Natural killer cell treated with Interleukin-12 subunit alpha and Interleukin-12 subunit beta and Interleukin-15 and Interleukin-18, amount 100 ng/mL, for 72 hours (primary cell): ENCODE data around the gene AGAP3. TPM values are rescaled to one million over a fixed set of nuclear protein-coding genes. Genes with fewer than 3 reads are reported as not detected.

Experiments used
- ATAC-seq, 2 donors: fragments of 150-1000 bp; cut with Tn5 transposase in 1 of 2; sonication (Bioruptor Pico), chemical (Tn5 transposase) in 1 of 2; 2 replicates each; pipeline ENCODE4 v1.10.0; 2021
- DNase-seq: peaks from one replicate; pipeline ENCODE4 v3.0.0; 2022; ENCODE audit warnings: low spot score
- H3K27ac Mint-ChIP-seq, 2 donors: 1 replicate in 1 of 2; 2 replicates in 1 of 2; pipeline ENCODE4 v1.8.0; 2022; ENCODE audit warnings: mixed read lengths in 2 of 2, mild to moderate bottlenecking in 1 of 2, moderate library complexity in 1 of 2
- H3K27me3 Mint-ChIP-seq, 2 donors: 1 replicate in 1 of 2; 2 replicates in 1 of 2; pipeline ENCODE4 v1.8.0; 2022; ENCODE audit warnings: mixed read lengths in 2 of 2
- H3K36me3 Mint-ChIP-seq: one replicate; pipeline ENCODE4 v1.8.0; 2022; ENCODE audit warnings: mixed read lengths
- H3K4me1 Mint-ChIP-seq, 2 donors: 1 replicate in 1 of 2; 2 replicates in 1 of 2; pipeline ENCODE4 v1.8.0; 2022; ENCODE audit warnings: low read depth in 2 of 2, mixed read lengths in 2 of 2, mild to moderate bottlenecking in 1 of 2
- H3K4me3 Mint-ChIP-seq: one replicate; pipeline ENCODE4 v1.8.0; 2022; ENCODE audit warnings: mixed read lengths
- H3K9me3 Mint-ChIP-seq: 2 replicates; pipeline ENCODE4 v1.8.0; 2022; ENCODE audit warnings: mixed read lengths
- total RNA-seq, 2 donors: library from RNA; stranded (reverse); gene quantifications; one replicate each; pipeline ENCODE4 v1.2.3, GENCODE V29; 2022

AGAP3 gene
- total RNA-seq, 2 donors from 2014 or later = 28.4 to 101 TPM

DNA sequence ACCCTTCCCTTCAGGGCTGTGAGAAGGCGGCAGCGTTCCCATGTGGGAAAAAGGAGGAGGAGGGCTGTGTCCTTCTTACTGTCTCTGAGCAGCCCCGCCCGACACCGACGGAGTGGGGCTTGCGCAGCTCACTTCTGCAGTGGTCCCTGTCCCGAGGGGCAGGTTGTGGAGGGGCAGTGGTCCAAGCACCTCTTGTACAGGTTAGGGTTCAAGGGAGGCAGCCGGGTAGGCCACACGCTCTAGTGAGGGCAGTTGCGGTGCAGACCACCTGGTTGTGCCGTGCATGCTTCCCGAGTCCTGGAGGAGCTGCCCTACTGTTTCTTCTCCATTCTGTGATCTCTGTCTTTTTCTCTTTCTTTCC, 32.8 kb downstream of the AGAP3 start:
- H3K4me1 Mint-ChIP-seq = peaks cover 3% of the 10 kb centered on the region in 2 donors
- H3K27me3 Mint-ChIP-seq = no peaks in the 10 kb centered on the region
- H3K9me3 Mint-ChIP-seq = no peaks in the 10 kb centered on the region
- no peak overlapping the region for H3K4me3 Mint-ChIP-seq
- no peaks in the 10 kb centered on the region for H3K36me3 Mint-ChIP-seq
- no peak for DNase-seq
- H3K27ac Mint-ChIP-seq = no peak overlapping the region
- ATAC-seq = no peak

DNA sequence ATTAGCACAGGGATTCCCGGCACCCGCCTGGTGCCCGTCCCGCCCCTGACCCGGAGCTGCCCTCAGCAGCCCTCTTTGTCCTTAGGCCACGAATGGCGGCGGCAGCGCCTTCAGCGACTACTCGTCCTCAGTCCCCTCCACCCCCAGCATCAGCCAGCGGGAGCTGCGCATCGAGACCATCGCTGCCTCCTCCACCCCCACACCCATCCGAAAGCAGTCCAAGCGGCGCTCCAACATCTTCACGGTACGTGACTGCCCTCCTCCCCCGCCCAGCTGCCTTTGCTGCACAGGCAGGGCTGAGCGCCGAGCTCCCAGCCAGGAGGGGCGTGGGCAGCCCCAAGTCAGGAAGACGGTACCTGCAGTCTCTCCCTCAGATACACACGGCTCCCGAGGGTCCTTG, 33.6 kb downstream of the AGAP3 start:
- H3K4me3 Mint-ChIP-seq = no peak overlapping the region
- no peaks in the 10 kb centered on the region for H3K36me3 Mint-ChIP-seq

DNA sequence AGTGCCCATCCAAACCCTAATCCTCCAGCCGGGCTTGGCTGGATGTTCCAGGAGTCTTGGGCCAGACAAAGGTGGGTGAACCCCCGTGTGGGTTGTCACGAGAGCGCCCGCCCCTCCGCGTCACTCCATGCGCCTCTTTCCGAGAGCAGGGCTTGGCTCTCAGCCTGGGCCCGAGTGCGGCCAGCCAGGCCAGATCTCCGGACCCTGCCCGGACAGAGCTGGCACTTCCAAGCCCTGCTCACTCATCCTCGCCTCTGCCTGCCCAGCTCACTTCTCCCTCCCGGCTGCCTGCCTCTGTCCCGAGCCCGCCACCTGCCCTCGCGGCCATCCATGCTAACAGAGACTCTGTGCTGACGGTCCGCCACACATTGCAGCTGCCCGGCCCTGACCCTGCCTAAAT, 34.6 kb downstream of the AGAP3 start:
- no peaks in the 10 kb centered on the region for H3K9me3 Mint-ChIP-seq
- no peak overlapping the region for H3K27ac Mint-ChIP-seq
- no peak for ATAC-seq
- H3K36me3 Mint-ChIP-seq = no peaks in the 10 kb centered on the region
- H3K4me1 Mint-ChIP-seq = peaks cover 4 to 5% of the 10 kb centered on the region in 2 donors
- no peaks in the 10 kb centered on the region for H3K27me3 Mint-ChIP-seq
- DNase-seq = no peak
- H3K4me3 Mint-ChIP-seq = no peak overlapping the region

More for the DNA sequence above, 33.6 kb downstream of the AGAP3 start:
- no peaks in the 10 kb centered on the region for H3K9me3 Mint-ChIP-seq
- H3K4me1 Mint-ChIP-seq = peaks cover 4 to 5% of the 10 kb centered on the region in 2 donors
- no peaks in the 10 kb centered on the region for H3K27me3 Mint-ChIP-seq
- DNase-seq (no peak), ATAC-seq (no peak)
- H3K27ac Mint-ChIP-seq = no peak overlapping the region

DNA sequence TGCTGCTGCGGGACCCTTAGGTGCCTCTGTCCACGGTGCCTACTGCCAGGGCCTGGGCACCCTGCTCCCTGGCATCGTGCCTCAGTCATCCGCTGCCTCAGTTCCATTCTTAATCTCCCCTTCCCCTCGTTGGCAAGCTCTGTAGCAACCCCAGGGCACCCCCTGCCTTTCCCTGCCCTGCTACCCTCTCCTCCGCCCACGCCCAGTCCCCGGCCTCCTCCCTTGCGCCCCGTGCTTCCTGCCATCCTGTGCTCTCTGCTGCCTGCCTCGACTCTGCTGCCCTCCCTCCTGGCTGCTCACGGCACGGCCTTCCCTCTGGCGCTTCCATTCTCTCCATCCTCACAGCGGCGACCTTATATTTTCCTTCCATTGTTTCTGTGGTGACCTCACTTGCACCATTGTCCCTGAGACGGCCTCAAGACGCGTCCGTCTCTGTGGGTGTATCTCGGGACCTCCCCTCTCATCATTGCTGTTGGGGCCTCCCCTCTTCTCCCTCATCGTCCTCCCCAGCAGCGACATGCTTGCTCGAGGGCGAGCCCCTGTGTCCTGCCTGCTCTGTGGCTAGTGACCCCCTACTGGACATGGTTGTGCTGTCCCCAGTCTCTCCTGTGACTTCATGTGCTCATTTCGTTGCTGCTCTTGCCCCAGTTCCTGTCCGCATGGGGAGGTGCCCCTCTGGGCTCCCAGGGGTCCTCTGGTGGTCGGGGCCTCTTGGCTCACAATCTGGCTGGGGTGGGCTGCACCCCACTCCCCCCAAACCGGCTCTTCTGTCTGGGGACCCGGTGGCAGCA, 35.3 kb downstream of the AGAP3 start:
- Mint-ChIP-seq H3K4me1 (peaks cover 4 to 5% of the 10 kb centered on the region in 2 donors), H3K36me3 (no peaks in the 10 kb centered on the region), H3K27me3 (no peaks in the 10 kb centered on the region), H3K9me3 (no peaks in the 10 kb centered on the region), H3K27ac (no peak overlapping the region), H3K4me3 (no peak overlapping the region)
- no peak for DNase-seq
- ATAC-seq = no peak

- H3K27me3 Mint-ChIP-seq = no peaks in the 10 kb centered on the region
- DNase-seq (no peak), ATAC-seq (no peak)
- H3K4me1 Mint-ChIP-seq = peaks cover 4 to 5% of the 10 kb centered on the region in 2 donors
- H3K9me3 Mint-ChIP-seq = no peaks in the 10 kb centered on the region
- H3K27ac Mint-ChIP-seq = no peak overlapping the region
- no peaks in the 10 kb centered on the region for H3K36me3 Mint-ChIP-seq
- H3K4me3 Mint-ChIP-seq = no peak overlapping the region
Observed at GRCh38 chr7:151122276-151122675, 36.0 kb downstream of the AGAP3 start.

DNA sequence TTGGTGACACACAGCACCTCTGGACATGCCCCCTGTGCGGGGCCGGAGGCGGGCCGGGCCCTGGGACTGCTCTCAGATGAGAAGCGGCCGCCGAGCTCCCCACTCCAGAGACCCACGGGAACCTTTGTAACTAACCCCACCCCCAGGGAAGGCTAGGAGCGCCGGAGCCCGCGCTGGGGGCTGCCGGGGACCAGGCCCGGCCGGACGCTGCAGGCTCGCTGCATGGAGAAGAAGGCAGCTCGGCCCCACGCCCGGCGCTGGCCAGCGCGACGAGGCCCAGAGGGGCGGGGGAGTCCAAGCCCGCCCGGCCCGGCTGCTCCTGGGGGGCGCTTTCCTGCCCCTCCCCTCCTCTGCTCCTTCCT, 36.5 kb downstream of the AGAP3 start:
- H3K27ac Mint-ChIP-seq = no peak overlapping the region
- H3K9me3 Mint-ChIP-seq = no peaks in the 10 kb centered on the region
- no peaks in the 10 kb centered on the region for H3K27me3 Mint-ChIP-seq
- H3K36me3 Mint-ChIP-seq = no peaks in the 10 kb centered on the region
- DNase-seq = no peak
- no peak overlapping the region for H3K4me3 Mint-ChIP-seq
- H3K4me1 Mint-ChIP-seq = peaks cover 4 to 5% of the 10 kb centered on the region in 2 donors
- ATAC-seq = no peak

DNA sequence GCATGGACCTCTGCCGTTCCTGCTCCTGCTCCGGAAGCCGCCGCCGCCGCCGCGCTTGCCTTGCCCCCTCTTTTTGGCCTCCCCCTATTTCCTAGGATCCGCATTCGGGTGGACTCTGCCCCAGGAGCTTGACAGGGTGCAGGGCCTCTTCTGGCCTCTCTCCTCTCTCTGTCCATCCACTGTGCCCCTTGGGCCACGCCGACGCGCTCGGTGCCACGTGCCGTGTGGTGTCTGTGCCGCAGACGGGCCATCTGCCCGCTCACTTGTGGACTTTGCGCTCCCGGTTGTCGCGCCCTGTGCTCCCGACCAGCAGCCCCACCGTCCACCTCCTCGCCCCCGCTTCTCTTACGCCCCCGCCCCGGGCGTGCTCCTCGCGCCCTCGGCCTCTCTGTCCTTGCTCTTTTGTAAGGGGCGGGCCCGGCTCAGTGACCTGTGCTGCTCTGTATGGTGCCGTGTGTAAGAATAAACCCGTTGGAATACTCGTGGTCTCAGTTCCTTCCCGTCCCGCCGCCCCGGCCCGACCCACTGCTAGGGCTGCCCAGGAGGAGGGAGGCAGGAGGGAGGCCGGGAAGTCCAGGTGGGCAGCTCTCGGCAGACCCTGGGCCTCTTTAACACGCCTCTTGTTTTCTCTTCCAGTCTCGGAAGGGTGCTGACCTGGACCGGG, 37.0 kb downstream of the AGAP3 start:
- Mint-ChIP-seq H3K9me3 (no peaks in the 10 kb centered on the region), H3K4me3 (no peak overlapping the region), H3K27me3 (no peaks in the 10 kb centered on the region), H3K36me3 (no peaks in the 10 kb centered on the region), H3K27ac (no peak overlapping the region), H3K4me1 (peaks cover 4 to 5% of the 10 kb centered on the region in 2 donors)
- DNase-seq (no peak), ATAC-seq (no peak)

DNA sequence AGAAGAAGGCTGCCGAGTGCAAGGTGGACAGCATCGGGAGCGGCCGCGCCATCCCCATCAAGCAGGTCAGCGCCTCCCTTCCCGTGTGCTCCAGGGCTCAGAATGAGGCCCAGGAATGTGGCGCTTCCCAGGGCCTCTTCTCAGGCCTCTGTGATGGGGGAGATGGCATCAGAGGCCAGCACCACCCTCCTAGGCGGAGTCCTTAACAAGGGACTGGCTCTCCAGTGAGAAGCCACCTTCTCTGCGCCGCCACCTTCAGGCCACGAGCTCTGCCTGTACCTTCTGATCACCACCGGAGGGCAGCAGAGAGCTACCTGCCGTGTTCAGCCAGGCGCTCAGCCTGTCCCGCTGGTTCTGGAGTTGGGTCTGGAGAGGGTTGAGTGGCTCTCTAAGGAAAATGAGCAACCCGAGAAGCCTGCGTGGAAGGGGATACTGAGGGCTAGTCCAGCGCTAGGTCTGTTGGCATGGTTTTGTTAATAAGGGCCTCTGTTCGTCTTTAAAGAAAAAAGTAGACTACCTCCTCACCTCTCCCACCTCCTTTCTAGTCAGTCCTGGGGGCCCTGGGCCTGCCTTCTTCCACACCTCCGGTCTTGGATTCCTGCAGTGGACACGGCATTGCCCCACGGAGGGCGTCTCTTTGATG, 37.7 kb downstream of the AGAP3 start:
- ATAC-seq (peak; percentile 81 to 84), DNase-seq (peak; percentile 83)
- no peak overlapping the region for H3K27ac Mint-ChIP-seq
- H3K4me3 Mint-ChIP-seq = no peak overlapping the region
- H3K4me1 Mint-ChIP-seq = peaks cover 4 to 5% of the 10 kb centered on the region in 2 donors
- H3K9me3 Mint-ChIP-seq = no peaks in the 10 kb centered on the region
- H3K36me3 Mint-ChIP-seq = no peaks in the 10 kb centered on the region
- H3K27me3 Mint-ChIP-seq = no peaks in the 10 kb centered on the region

DNA sequence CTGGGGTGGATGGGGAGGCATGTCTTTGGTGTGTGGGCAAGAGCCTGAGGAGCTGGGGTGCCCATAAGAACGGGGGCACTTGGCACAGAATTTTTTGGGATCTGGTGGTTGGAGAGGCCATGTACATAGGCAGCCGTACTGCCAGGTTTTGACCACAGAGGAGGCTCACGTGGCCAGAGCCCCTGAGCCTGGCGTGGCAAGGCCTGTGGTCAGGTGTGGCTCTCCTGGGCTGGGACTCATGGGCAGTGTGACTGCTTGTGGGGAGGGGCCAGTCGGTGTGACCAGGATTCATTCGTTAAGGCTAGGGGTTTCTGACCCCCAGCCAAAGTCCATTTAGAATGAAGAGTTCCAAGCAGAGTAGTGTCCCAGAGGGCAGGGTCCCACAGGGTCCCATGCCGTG, 38.2 kb downstream of the AGAP3 start:
- ATAC-seq = no peak
- H3K36me3 Mint-ChIP-seq = no peaks in the 10 kb centered on the region
- no peaks in the 10 kb centered on the region for H3K27me3 Mint-ChIP-seq
- H3K27ac Mint-ChIP-seq = no peak overlapping the region
- H3K4me3 Mint-ChIP-seq = no peak overlapping the region
- H3K4me1 Mint-ChIP-seq = peaks cover 4 to 5% of the 10 kb centered on the region in 2 donors
- no peaks in the 10 kb centered on the region for H3K9me3 Mint-ChIP-seq
- DNase-seq = no peak

GRCh38 chr7:151124899-151125399, 38.7 kb downstream of the AGAP3 start:
- peaks cover 4 to 5% of the 10 kb centered on the region in 2 donors for H3K4me1 Mint-ChIP-seq
- H3K4me3 Mint-ChIP-seq = no peak overlapping the region
- no peaks in the 10 kb centered on the region for H3K36me3 Mint-ChIP-seq
- H3K27me3 Mint-ChIP-seq = no peaks in the 10 kb centered on the region
- no peaks in the 10 kb centered on the region for H3K9me3 Mint-ChIP-seq
- DNase-seq = no peak
- no peak for ATAC-seq
- no peak overlapping the region for H3K27ac Mint-ChIP-seq

DNA sequence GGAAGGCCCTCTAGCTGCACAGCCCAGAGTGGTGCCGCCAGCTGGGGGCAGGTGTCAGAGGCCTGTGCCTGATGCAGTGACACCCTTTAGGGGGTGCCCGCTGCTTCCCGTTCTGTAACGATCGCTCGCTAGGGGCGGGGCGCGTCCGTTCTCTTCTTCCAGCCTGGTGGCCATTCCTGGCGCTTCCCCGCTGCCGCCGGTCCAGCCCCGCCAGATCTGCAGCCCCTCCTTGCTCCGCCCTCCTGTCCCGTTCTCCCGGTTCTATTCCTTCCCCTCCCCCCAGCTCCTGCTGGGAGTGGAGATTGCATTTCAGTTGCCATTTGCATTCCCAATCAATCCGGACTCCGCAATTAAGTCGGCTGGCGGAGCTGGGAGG, 39.2 kb downstream of the AGAP3 start:
- Mint-ChIP-seq H3K4me1 (peaks cover 4 to 5% of the 10 kb centered on the region in 2 donors), H3K27me3 (no peaks in the 10 kb centered on the region), H3K4me3 (no peak overlapping the region), H3K36me3 (no peaks in the 10 kb centered on the region), H3K9me3 (no peaks in the 10 kb centered on the region), H3K27ac (no peak overlapping the region)
- no peak for ATAC-seq
- no peak for DNase-seq

DNA sequence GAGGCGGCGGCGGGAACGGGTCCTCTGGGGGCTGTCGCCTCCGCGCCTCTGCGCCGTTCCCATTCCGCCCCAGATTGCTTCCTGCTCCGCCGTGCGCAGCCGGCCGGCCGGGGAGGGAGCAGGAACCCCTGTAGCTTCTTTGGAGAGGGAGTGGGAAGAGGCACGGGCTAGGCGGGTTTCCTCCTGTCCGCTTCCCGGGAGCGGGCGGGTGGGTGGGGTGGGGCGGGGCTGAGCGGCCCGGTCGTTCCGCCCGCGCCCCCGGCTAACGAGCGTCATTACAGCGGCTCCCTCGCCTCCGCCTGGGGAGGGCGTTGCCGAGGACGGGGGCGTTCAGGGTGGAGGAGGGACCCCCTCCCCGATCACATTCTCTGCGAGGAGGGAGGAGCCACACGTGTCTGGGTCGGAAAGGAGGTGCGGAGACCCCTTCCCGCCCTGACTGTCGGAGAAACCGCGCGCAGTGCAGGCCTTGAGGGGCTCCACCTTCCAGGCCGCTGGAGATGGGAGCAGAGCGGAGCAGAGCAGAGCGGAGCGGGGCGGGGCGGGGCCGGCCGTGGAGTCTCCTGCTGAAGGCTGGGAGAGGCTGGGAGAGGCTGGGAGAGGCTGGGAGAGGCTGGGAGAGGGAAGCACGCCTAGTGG, 39.7 kb downstream of the AGAP3 start:
- no peak overlapping the region for H3K4me3 Mint-ChIP-seq
- H3K36me3 Mint-ChIP-seq = no peaks in the 10 kb centered on the region
- H3K9me3 Mint-ChIP-seq = no peaks in the 10 kb centered on the region
- peaks cover 4 to 5% of the 10 kb centered on the region in 2 donors for H3K4me1 Mint-ChIP-seq
- DNase-seq (no peak), ATAC-seq (no peak)
- H3K27me3 Mint-ChIP-seq = no peaks in the 10 kb centered on the region
- no peak overlapping the region for H3K27ac Mint-ChIP-seq

DNA sequence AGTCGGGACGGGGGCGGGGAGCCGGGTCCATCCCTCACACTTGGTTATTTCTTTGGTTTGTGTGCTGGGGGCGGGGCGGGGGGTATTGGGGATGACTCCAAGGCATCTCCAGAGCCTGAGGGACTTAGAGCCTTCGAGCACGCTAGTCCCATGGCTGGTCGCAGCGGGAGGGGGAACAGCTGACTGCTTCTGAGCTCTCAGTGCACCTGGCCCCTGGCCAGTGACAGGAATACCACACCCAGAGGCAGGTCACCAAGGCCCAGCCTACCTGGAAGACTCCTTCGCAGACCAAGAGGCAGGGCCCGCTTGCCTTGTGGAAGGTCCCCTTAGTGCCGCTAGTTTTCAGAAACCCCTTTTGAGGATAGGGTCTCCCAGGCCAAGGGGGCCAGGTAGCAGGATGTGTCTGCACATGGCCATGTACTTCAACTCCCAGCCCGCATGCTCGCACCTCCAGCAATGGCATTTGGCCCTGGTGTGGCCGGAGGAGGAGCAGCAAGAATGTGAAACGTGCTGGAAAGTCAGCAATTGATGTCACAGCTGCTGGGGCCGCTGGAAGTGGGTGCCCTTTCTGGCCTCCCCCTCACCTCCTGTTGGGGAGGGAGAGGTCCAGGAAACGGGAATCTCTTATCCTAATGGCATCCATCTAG, 40.3 kb downstream of the AGAP3 start:
- H3K4me1 Mint-ChIP-seq = peaks cover 4 to 5% of the 10 kb centered on the region in 2 donors
- no peak overlapping the region for H3K4me3 Mint-ChIP-seq
- H3K9me3 Mint-ChIP-seq = no peaks in the 10 kb centered on the region
- no peak overlapping the region for H3K27ac Mint-ChIP-seq
- no peaks in the 10 kb centered on the region for H3K36me3 Mint-ChIP-seq
- H3K27me3 Mint-ChIP-seq = no peaks in the 10 kb centered on the region
- no peak for DNase-seq
- no peak for ATAC-seq
